Prostate gland (tissue), 2 donors: ENCODE measurements around the gene TXNRD2. TPM values are rescaled to one million over a fixed set of nuclear protein-coding genes. Genes with fewer than 3 reads are reported as not detected.

Experiments used
- DNase-seq: peaks from one replicate; pipeline ENCODE4 v3.0.0-alpha.2; 2019; ENCODE audit warnings: low spot score
- H3K27ac ChIP-seq, 2 donors: fragments of 200-600 bp; sonication (generic); 2 replicates each; pipeline ENCODE4 v1.5.1; 2017 to 2019
- H3K27me3 ChIP-seq: fragments of 200-600 bp; sonication (generic); replicated peaks from 2 replicates; pipeline ENCODE4 v1.5.1; 2019; ENCODE audit not compliant: insufficient read depth
- H3K36me3 ChIP-seq, 2 donors: fragments of 200-600 bp; sonication (generic); 1 replicate in 1 of 2; 2 replicates in 1 of 2; pipeline versions ENCODE4 v1.5.1 to v1.8.1; 2017 to 2019
- H3K4me1 ChIP-seq: fragments of 200-600 bp; sonication (generic); replicated peaks from 2 replicates; pipeline ENCODE4 v1.5.1; 2019
- H3K4me3 ChIP-seq, 2 donors: fragments of 200-600 bp; sonication (generic); 2 replicates each; pipeline ENCODE4 v1.5.1; 2017 to 2019
- H3K9me3 ChIP-seq: fragments of 200-600 bp; sonication (generic); 2 replicates; pipeline ENCODE4 v1.5.1; 2017
- CTCF ChIP-seq, 4 experiments: fragments of 200-600 bp in 2 of 4; fragments of 450-650 bp in 2 of 4; sonication (generic) in 2 of 4; IDR thresholded peaks; 1 replicate in 3 of 4; 2 replicates in 1 of 4; pipeline ENCODE4 v1.5.1; 2016 to 2019; ENCODE audit warnings: antibody characterized with exemption in 4 of 4, mild to moderate bottlenecking in 2 of 4, moderate library complexity in 2 of 4
- POLR2A ChIP-seq: fragments of 450-650 bp; IDR thresholded peaks from one replicate; pipeline ENCODE4 v1.6.1; 2016; ENCODE audit warnings: antibody characterized with exemption, mild to moderate bottlenecking
- POLR2AphosphoS5 ChIP-seq: sonication (generic); formaldehyde crosslinking; IDR thresholded peaks from one replicate; pipeline ENCODE4 v1.6.1; 2017; ENCODE audit warnings: antibody characterized with exemption
- WGBS: methylation state at CpG from one replicate; pipeline ENCODE4 v1.1.5; 2018; 5-methylcytosine and 5-hydroxymethylcytosine counted together
- intact Hi-C: fragments of 100-400 bp; cut with DNase I; formaldehyde crosslinking; loops from one replicate; pipeline ENCODE4 v1.14.2; 2022
- total RNA-seq, 2 donors: library from RNA; depleted of rRNA; stranded (reverse); fragments of >200 nt; gene quantifications; one replicate each; pipeline ENCODE4 v1.1.0, GENCODE V29; 2016

TXNRD2 gene
- total RNA-seq, 2 donors from 2014 or later: 62.1 to 84.5 TPM

DNA sequence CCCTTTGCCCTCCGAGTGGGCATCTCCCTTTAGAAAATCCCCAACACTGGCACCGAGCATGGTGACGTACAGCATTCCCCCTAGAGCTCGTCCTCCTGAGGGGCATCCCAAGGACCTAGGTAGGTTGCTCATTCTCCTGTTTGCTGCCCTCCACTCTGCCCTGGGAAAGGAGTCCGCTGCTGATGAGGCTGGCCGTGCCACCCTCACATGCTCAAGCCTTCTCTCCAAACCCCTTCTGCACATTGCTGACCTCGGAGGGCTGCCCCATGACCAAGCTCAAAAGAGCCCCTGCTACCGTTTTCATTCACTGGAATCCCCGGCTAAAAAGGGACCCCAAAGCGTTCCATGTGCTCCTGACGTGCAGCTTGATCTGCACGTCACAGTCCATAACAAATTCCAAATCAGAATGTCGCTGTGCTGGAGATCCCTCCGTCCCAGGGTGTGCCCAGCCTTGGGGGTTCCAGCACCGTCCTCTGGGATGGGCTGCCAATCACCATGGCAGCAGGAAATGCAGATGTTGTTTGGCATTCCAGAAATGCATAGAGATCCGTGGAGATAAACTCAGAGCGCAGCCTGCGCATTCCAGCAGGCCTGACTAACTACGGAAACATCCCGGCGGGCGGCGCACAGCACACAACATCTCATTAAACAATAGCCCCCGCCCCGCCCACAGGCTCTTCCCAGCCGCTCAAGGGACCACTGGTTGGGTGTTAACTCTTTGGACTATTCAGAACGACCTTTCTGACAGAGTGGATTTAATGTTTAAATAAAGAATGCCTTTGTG is 60.6 kb downstream of the TXNRD2 start:
- Histone ChIP-seq H3K4me3 (no peak overlapping the region), H3K27me3 (no peaks in the 10 kb centered on the region), H3K36me3 (no peaks in the 10 kb centered on the region), H3K4me1 (peaks cover 17% of the 10 kb centered on the region), H3K9me3 (no peaks in the 10 kb centered on the region), H3K27ac (no peak overlapping the region)
- WGBS: 57% methylated on average over 27 of the region's 27 CpGs
- peak; percentile 14 for TF ChIP-seq POLR2AphosphoS5
- TF ChIP-seq CTCF (IDR thresholded peaks at IDR 0.05): no peak
- no peak for TF ChIP-seq POLR2A
- no peak for DNase-seq
- intact Hi-C loops: no loop called here

DNA sequence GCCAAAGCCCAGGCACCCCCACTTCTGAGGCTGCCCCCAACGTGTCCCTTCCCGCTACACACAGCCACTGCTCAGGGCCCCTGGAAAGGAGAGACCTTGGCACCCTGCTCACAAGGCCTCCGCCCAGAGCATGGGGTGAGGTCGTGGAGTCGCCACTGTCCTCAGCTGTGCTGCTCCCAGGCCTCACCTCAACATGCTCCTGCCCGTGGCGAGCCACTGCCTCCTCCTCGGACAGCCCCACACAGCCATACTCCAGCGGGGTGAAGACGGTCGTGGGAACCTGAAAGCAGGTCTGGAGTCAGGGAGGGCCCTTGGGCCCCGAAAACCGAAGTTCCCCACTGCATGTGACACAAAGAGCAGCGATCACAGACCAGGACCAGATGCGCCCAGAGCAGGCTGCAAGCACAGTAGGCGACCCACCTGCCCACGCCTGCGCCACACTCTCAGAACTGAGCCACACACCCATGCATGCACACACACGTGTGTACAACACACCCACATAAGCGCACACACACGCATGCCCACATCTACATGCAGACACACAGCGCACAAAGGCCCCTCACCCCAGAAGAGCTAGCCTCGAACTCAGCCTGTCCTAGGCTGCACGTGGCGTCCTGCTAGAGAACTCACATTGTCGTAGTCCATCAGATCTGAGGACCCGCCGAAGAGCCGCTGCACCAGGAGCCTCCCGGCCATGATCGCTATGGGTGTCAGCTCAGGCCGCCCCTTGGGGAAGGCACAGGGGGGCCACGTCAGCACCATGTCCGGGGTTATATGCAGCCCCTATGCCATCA is 61.4 kb downstream of the TXNRD2 start:
- intact Hi-C loops: no loop called here
- Histone ChIP-seq H3K27ac (peak overlapping the region; percentile 68 to 75), H3K9me3 (no peaks in the 10 kb centered on the region), H3K36me3 (no peaks in the 10 kb centered on the region), H3K27me3 (no peaks in the 10 kb centered on the region), H3K4me3 (no peak overlapping the region), H3K4me1 (peaks cover 24% of the 10 kb centered on the region)
- TF ChIP-seq POLR2AphosphoS5: no peak
- TF ChIP-seq CTCF (IDR thresholded peaks at IDR 0.05): no peak
- no peak for TF ChIP-seq POLR2A
- DNase-seq: no peak
- WGBS: 94% methylated on average over 34 of the region's 34 CpGs

DNA sequence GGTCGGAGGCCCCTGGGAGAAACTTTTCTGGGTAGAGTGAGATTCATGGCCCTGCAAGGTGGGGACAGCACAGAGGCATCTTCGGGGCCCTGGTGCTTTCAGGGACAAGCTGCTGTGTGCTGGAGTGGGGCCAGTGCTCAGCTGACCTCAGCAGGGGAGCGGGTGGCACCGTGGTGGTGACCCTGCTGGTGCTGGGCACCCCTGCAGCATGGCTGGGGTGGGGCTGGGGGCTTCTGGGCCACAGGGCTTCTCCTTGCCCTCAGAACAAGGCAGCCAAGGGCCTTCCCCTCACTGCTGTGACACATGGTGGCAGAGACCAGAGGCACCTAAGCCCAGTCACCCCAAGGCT is 62.0 kb downstream of the TXNRD2 start:
- peak overlapping the region; percentile 68 to 75 for H3K27ac ChIP-seq

DNA sequence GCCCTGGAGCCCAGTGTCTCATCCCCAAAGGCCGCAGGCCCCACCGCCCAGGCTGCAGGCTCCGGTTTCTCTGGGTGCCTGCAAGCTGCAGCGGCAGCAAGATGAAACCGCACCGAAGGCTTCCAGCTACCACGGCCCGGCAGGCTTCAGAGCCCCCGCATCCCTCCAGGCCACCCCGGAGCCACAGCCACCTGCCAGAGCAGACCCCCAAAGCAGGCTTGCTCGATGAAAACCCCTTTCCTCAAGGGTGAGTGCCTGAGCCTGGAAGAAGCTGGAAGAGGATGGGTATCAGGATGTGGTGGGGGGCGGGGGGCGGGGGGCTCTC is 62.4 kb downstream of the TXNRD2 start:
- Histone ChIP-seq H3K27ac (peak overlapping the region; percentile 68 to 75), H3K4me3 (no peak overlapping the region), H3K27me3 (no peaks in the 10 kb centered on the region), H3K9me3 (no peaks in the 10 kb centered on the region), H3K36me3 (no peaks in the 10 kb centered on the region), H3K4me1 (peaks cover 34% of the 10 kb centered on the region)
- WGBS: 86% methylated on average over 11 of the region's 13 CpGs
- TF ChIP-seq POLR2A (no peak), POLR2AphosphoS5 (no peak), CTCF (IDR thresholded peaks at IDR 0.05) (no peak)
- intact Hi-C loops: no loop called here
- DNase-seq: no peak

More for the DNA sequence above, 62.0 kb downstream of the TXNRD2 start:
- no peaks in the 10 kb centered on the region for H3K36me3 ChIP-seq
- intact Hi-C loops: no loop called here
- TF ChIP-seq POLR2A (no peak), POLR2AphosphoS5 (no peak), CTCF (IDR thresholded peaks at IDR 0.05) (no peak)
- DNase-seq: no peak
- no peaks in the 10 kb centered on the region for H3K27me3 ChIP-seq
- peaks cover 29% of the 10 kb centered on the region for H3K4me1 ChIP-seq
- H3K4me3 ChIP-seq: no peak overlapping the region
- no peaks in the 10 kb centered on the region for H3K9me3 ChIP-seq
- WGBS: 67% methylated on average over 4 of the region's 4 CpGs
